ENCODE measurements around the gene KPNA4. TPM values are rescaled to one million over a fixed set of nuclear protein-coding genes. Genes with fewer than 3 reads are reported as not detected.

KPNA4 gene
- polyA plus RNA-seq, 2 of the 4 experiments (the other 2 are of a cell fraction): 35.0 to 36.5 TPM

GRCh38 chr3:160587105-160587504 lies 21.7 kb upstream of the KPNA4 start:
- no peak for FAIRE-seq
- Histone ChIP-seq H3K4me3 (no peak overlapping the region), H3K27ac (no peak overlapping the region), H3K4me1 (no peaks in the 10 kb centered on the region), H3K4me2 (no peak overlapping the region), H3K9me3 (no peaks in the 10 kb centered on the region)
- no peak for ATAC-seq
- no peak for TF ChIP-seq PBX3 (IDR thresholded peaks at IDR 0.05)
- no peak for TF ChIP-seq E2F6 (IDR thresholded peaks at IDR 0.05; ENCODE audit: borderline replicate concordance, low read depth)
- no peak for TF ChIP-seq ATOH8 (CRISPR knock-in tag; IDR thresholded peaks at IDR 0.05; ENCODE audit: low read depth)
- TF ChIP-seq SMC3 (IDR thresholded peaks at IDR 0.05): no peak
- TF ChIP-seq RARB (CRISPR knock-in tag; IDR thresholded peaks at IDR 0.05): no peak
- no peak for TF ChIP-seq HOXB13 (CRISPR knock-in tag; IDR thresholded peaks at IDR 0.05; ENCODE audit: low read depth)
- TF ChIP-seq GATA3 (IDR thresholded peaks at IDR 0.05; ENCODE audit: borderline replicate concordance): no peak
- TF ChIP-seq MAX (IDR thresholded peaks at IDR 0.05): no peak
- no peak for TF ChIP-seq EHF (CRISPR knock-in tag; IDR thresholded peaks at IDR 0.05)
- no peak for TF ChIP-seq HDAC2 (IDR thresholded peaks at IDR 0.05)
- no peak for TF ChIP-seq BHLHE40 (IDR thresholded peaks at IDR 0.05; ENCODE audit: low read depth, low read length)
- TF ChIP-seq ZC3H11A (IDR thresholded peaks at IDR 0.05): no peak
- no peak for TF ChIP-seq CBX8 (IDR thresholded peaks at IDR 0.05)
- no peak for TF ChIP-seq RFX5 (IDR thresholded peaks at IDR 0.05)
- TF ChIP-seq HES2 (IDR thresholded peaks at IDR 0.05): no peak
- TF ChIP-seq BCL3 (IDR thresholded peaks at IDR 0.05): no peak
- no peak for TF ChIP-seq HMGXB4 (CRISPR knock-in tag; IDR thresholded peaks at IDR 0.05; ENCODE audit: borderline replicate concordance)
- TF ChIP-seq KDM5A (IDR thresholded peaks at IDR 0.05): no peak
- no peak for TF ChIP-seq NPAS2 (CRISPR knock-in tag; IDR thresholded peaks at IDR 0.05; ENCODE audit: borderline replicate concordance)
- TF ChIP-seq CTCF (IDR thresholded peaks at IDR 0.05): no peak
- ChIA-PET POLR2A (no interaction called here), CTCF (no interaction called here)
- DNase-seq (ENCODE audit: low read depth in 1 of 2, low spot score in 1 of 2): no peak
- WGBS (ENCODE audit: missing lambda C conversion rate): 100% methylated on average over 1 of the region's 1 CpG

- ChIA-PET CTCF (no interaction called here), POLR2A (no interaction called here)
- H3K9me3 ChIP-seq: 0 out of 3 replicates have a peak, but pooled peaks cover 1% of the 10 kb centered on the region
- FAIRE-seq (no peak), ATAC-seq (no peak), DNase-seq (ENCODE audit: low read depth in 1 of 2, low spot score in 1 of 2) (no peak)
- no peak overlapping the region for H3K4me2 ChIP-seq
- no peak overlapping the region for H3K27ac ChIP-seq
- 46% methylated on average over 3 of the region's 3 CpGs for WGBS (ENCODE audit: missing lambda C conversion rate)
- no peaks in the 10 kb centered on the region for H3K4me1 ChIP-seq
- TF ChIP-seq SREBF2 (IDR thresholded peaks at IDR 0.05) (no peak), ZC3H11A (IDR thresholded peaks at IDR 0.05) (no peak), CTCF (IDR thresholded peaks at IDR 0.05) (no peak), FOSL2 (IDR thresholded peaks at IDR 0.05) (no peak), FOSL2 (CRISPR knock-in tag; IDR thresholded peaks at IDR 0.05) (no peak), RAD21 (conservative IDR thresholded peaks at IDR 0.05 in 1 of 2, IDR thresholded peaks at IDR 0.05 in 1 of 2) (no peak), TP53 (CRISPR knock-in tag; IDR thresholded peaks at IDR 0.05) (no peak)
- H3K4me3 ChIP-seq: no peak overlapping the region
Measured at GRCh38 chr3:160586679-160587078, 21.3 kb upstream of the KPNA4 start.
